Measurements from ENCODE around the gene SLC6A13.
"Not testable (repeated sequence)": the region's sequence is repeated elsewhere in the genome, so short reads cannot be mapped to it uniquely, and the experiment has no call there.

SLC6A13 gene

GRCh38 chr12:262817-263216, at the start of gene SLC6A13:
Gene SLC6A13 (minus strand): TSS chr12:262836. CDS start chr12:260052, 2,784 bp downstream.
- no peak for DNase-seq (ENCODE audit: low read depth in 1 of 2, low spot score in 1 of 2)

- DNase-seq (ENCODE audit: low read depth in 1 of 2, low spot score in 1 of 2): no peak
These were observed 45.9 kb upstream of the SLC6A13 start for GRCh38 chr12:308511-308910.

GRCh38 chr12:307406-307805, 44.8 kb upstream of the SLC6A13 start:
- no peak for DNase-seq (ENCODE audit: low read depth in 1 of 2, low spot score in 1 of 2)

GRCh38 chr12:304805-305204, 42.2 kb upstream of the SLC6A13 start:
- no peak for DNase-seq (ENCODE audit: low read depth in 1 of 2, low spot score in 1 of 2)

GRCh38 chr12:302766-303165, 40.1 kb upstream of the SLC6A13 start:
- not testable (repeated sequence) for DNase-seq (ENCODE audit: low read depth in 1 of 2, low spot score in 1 of 2)

- not testable (repeated sequence) for DNase-seq (ENCODE audit: low read depth in 1 of 2, low spot score in 1 of 2)
These were observed 37.5 kb upstream of the SLC6A13 start for GRCh38 chr12:300166-300565.

- not testable (repeated sequence) for DNase-seq (ENCODE audit: low read depth in 1 of 2, low spot score in 1 of 2)
These were observed 36.9 kb upstream of the SLC6A13 start for GRCh38 chr12:299511-299910.

GRCh38 chr12:298059-298458, 35.4 kb upstream of the SLC6A13 start:
- not testable (repeated sequence) for DNase-seq (ENCODE audit: low read depth in 1 of 2, low spot score in 1 of 2)

- no peak for DNase-seq (ENCODE audit: low read depth in 1 of 2, low spot score in 1 of 2)
These were observed 32.5 kb upstream of the SLC6A13 start for GRCh38 chr12:295132-295531.

GRCh38 chr12:293199-293598, 30.6 kb upstream of the SLC6A13 start:
- no peak for DNase-seq (ENCODE audit: low read depth in 1 of 2, low spot score in 1 of 2)

- no peak for DNase-seq (ENCODE audit: low read depth in 1 of 2, low spot score in 1 of 2)
These were observed 29.6 kb upstream of the SLC6A13 start for GRCh38 chr12:292186-292585.

GRCh38 chr12:291153-291723, 28.6 kb upstream of the SLC6A13 start:
- no peak for DNase-seq (ENCODE audit: low read depth in 1 of 2, low spot score in 1 of 2)

GRCh38 chr12:288687-289086, 26.1 kb upstream of the SLC6A13 start:
- DNase-seq (ENCODE audit: low read depth in 1 of 2, low spot score in 1 of 2): no peak

- no peak for DNase-seq (ENCODE audit: low read depth in 1 of 2, low spot score in 1 of 2)
These were observed 24.1 kb upstream of the SLC6A13 start for GRCh38 chr12:286531-287300.

- DNase-seq (ENCODE audit: low read depth in 1 of 2, low spot score in 1 of 2): no peak
These were observed 15.4 kb upstream of the SLC6A13 start for GRCh38 chr12:278046-278445.

- DNase-seq (ENCODE audit: low read depth in 1 of 2, low spot score in 1 of 2): no peak
These were observed 13.2 kb upstream of the SLC6A13 start for GRCh38 chr12:275812-276211.

GRCh38 chr12:273382-273781, 10.7 kb upstream of the SLC6A13 start:
- DNase-seq (ENCODE audit: low read depth in 1 of 2, low spot score in 1 of 2): no peak

- DNase-seq (ENCODE audit: low read depth in 1 of 2, low spot score in 1 of 2): no peak
These were observed 10.3 kb upstream of the SLC6A13 start for GRCh38 chr12:272942-273341.

- no peak for DNase-seq (ENCODE audit: low read depth in 1 of 2, low spot score in 1 of 2)
These were observed 8.5 kb upstream of the SLC6A13 start for GRCh38 chr12:271161-271560.

GRCh38 chr12:269191-269590, 6.6 kb upstream of the SLC6A13 start:
- no peak for DNase-seq (ENCODE audit: low read depth in 1 of 2, low spot score in 1 of 2)

GRCh38 chr12:268483-268840, 5.8 kb upstream of the SLC6A13 start:
- DNase-seq (ENCODE audit: low read depth in 1 of 2, low spot score in 1 of 2): no peak

GRCh38 chr12:267581-268482, 5.2 kb upstream of the SLC6A13 start:
- DNase-seq (ENCODE audit: low read depth in 1 of 2, low spot score in 1 of 2): no peak
